NCI-H510A (cell line): Measurements from ENCODE around the gene RNASE13.
A peak's percentile ranks its signal among the peaks of the same experiment; 100 is the strongest.

Experiments
- DNase-seq: peaks from one replicate; lab custom pipeline; 2025; lab: John Stamatoyannopoulos, UW

Gene RNASE13, protein sequence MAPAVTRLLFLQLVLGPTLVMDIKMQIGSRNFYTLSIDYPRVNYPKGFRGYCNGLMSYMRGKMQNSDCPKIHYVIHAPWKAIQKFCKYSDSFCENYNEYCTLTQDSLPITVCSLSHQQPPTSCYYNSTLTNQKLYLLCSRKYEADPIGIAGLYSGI

DNA sequence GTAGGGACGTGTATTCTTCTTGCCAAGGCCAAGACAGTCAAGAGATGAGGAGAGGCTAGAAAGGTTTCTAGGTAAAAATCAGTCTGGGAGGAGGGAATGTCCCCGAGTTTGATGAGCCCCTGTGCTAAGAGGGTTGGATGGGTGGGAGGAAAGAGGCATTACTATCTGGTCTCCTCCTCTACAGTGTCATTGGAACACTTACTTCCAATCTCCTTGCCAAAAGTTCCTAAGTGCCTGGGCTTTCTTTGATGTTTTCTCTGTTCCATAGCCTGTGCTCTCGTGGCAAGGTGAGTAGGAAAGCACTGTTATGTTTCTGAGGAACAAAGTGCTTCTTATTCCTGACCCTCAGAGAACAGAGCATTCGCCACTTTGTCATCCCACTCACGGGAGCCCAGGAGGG, at the start of gene RNASE13:
TSS of gene RNASE13 (minus strand) at position 101 of the 400 bp plus-strand sequence. CDS start 519 bp downstream, outside the sequence.
- DNase-seq, result no peak

DNA sequence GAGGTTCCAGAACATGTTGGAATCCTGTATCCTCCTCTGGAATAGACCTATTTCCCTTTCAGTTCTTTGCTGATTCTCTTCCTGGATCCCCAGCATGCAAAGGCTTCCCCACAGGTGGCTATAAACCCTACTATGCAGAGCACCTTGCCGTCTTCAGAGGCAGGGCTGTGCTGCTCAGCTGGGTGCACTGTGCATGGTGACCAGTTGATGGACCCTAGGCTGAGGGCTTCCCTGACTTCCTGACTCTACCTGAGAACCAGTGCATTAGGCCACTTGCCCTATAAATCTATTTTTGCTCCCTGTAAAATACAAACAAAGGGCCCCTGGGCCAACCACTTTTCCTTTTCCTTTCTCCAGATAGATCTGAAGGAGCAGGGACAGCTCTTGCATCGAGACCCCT, 49.8 kb upstream of the RNASE13 start:
- DNase-seq, result no peak

DNA sequence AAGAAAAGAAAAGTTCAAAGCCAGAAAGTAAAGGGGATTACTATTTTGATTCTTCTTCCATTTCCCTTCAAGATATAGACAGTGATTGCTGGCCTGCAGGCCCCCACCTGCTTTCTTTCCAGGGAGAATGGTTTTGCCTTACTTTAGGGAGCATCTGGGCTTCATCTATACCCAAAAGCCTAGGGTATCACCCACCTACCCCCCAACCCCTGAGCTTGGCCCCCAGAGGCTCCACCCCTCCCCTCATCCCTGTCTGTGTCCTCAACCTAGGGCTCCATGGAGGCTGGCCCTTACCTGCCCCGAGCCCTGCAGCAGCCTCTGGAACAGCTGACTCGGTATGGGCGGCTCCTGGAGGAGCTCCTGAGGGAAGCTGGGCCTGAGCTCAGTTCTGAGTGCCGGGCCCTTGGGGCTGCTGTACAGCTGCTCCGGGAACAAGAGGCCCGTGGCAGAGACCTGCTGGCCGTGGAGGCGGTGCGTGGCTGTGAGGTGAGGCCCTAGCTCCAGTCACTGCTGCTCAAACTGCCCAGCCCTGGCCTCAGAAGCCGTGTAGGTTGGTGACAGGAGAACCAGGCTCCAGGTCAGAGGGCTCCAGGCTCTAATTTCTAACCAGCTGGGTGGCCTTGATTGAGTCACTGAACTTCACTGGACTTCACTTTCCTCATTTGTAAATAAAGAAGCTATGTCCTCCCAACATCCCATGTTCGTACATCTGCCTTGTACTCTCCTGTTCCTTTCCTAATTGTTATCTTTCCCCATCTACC, 49.1 kb upstream of the RNASE13 start:
- DNase-seq, result no peak

DNA sequence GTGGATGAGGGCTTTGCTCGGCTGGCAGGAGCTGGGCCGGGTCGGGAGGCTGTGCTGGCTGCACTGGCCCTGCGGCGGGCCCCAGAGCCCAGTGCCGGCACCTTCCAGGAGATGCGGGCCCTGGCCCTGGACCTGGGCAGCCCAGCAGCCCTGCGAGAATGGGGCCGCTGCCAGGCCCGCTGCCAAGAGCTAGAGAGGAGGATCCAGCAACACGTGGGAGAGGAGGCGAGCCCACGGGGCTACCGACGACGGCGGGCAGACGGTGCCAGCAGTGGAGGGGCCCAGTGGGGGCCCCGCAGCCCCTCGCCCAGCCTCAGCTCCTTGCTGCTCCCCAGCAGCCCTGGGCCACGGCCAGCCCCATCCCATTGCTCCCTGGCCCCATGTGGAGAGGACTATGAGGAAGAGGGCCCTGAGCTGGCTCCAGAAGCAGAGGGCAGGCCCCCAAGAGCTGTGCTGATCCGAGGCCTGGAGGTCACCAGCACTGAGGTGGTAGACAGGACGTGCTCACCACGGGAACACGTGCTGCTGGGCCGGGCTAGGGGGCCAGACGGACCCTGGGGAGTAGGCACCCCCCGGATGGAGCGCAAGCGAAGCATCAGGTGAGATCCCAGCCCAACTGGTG, 47.0 kb upstream of the RNASE13 start:
- no peak for DNase-seq

DNA sequence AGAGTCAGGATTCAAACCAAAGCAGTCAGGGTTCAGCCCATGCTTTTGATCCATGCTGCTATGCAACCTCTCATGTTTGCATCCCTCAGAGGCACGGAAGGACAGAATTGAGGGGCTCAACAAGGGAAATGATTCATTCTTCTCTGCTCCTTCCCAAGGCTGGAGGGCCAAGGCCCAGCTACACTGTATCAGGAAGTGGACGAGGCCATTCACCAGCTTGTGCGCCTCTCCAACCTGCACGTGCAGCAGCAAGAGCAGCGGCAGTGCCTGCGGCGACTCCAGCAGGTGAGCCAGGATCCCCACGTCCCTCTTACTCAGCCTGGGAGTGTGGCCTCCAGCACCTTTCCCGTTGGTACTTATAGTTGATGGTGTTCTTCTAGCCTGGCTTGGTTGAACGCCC, 44.1 kb upstream of the RNASE13 start:
- DNase-seq, result no peak

DNA sequence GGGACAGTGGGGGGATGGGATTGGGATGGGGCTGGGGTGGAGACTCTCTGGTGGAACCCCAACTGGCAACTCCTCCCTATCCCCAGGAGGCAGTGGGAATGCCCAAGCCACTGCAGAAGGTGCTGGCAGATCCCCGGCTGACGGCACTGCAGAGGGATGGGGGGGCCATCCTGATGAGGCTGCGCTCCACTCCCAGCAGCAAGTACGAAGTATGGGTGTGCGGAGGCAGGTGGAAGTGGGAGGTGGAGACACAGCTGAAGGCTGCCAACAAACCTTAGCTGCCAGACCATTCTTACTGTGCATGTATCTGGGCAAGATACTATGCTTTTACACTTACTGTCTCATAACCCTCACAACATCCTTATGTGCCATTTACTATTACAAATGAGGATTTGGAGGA, 43.7 kb upstream of the RNASE13 start:
- DNase-seq, result no peak

DNA sequence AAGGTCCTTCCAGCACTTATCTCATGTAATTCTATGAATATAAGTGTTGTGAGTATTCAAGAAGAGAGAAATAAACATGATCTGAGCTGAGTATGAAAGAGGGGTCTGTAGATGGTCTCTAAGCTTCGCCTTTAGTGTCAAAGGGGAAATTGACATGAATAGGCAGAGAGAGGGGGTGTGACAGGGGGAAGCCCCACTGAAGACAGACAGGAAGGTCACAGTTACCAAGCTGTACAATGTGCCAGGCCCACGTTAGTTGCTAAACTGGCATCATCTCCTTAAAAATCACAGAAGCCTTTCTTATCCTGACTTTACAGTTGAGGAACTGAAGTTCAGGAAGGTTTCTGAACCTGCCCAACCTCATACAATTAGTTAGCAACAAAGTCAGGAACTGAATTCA, 43.1 kb upstream of the RNASE13 start:
- DNase-seq, result no peak

DNA sequence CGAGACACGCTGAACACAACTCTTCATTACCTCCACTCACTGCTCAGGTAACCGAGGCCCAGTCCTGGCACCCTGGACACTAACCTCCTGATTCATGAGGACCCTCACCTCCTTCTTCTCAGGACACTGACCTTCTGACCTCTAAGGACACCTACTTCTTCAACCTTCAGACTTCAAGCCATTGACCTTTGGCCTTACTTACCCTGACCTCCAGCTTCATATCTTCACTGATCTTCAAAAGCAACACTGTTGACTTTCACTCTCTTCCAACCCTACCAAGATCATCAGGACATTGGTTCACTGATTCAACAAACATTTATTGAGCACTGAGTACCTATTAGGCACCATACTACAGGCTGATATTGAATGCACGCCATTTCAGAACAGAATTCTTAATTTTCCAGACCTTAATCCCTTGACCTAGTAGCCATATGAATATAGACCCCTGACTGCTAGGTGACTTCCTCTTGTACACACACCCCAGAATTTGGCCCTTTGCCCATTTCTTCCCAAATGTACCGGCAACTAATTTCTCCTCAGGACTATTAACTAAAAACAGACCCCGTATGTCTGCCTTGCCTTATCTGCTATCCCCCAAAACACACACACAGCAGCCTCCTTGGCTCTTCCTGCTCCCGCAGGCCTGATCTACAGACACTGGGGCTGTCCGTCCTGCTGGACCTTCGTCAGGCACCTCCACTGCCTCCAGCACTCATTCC, 41.3 kb upstream of the RNASE13 start:
- DNase-seq, result no peak

DNA sequence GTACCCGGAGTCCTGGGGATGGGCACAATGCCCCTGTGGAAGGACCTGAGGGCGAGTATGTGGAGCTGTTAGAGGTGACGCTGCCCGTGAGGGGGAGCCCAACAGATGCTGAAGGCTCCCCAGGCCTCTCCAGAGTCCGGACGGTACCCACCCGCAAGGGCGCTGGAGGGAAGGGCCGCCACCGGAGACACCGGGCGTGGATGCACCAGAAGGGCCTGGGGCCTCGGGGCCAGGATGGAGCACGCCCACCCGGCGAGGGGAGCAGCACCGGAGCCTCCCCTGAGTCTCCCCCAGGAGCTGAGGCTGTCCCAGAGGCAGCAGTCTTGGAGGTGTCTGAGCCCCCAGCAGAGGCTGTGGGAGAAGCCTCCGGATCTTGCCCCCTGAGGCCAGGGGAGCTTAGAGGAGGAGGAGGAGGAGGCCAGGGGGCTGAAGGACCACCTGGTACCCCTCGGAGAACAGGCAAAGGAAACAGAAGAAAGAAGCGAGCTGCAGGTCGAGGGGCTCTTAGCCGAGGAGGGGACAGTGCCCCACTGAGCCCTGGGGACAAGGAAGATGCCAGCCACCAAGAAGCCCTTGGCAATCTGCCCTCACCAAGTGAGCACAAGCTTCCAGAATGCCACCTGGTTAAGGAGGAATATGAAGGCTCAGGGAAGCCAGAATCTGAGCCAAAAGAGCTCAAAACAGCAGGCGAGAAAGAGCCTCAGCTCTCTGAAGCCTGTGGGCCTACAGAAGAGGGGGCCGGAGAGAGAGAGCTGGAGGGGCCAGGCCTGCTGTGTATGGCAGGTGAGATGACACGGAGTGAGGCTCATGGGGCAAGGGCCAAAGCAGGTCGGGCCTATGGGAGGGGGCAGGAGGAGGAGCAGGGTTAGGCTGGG, 40.0 kb upstream of the RNASE13 start:
- no peak for DNase-seq

DNA sequence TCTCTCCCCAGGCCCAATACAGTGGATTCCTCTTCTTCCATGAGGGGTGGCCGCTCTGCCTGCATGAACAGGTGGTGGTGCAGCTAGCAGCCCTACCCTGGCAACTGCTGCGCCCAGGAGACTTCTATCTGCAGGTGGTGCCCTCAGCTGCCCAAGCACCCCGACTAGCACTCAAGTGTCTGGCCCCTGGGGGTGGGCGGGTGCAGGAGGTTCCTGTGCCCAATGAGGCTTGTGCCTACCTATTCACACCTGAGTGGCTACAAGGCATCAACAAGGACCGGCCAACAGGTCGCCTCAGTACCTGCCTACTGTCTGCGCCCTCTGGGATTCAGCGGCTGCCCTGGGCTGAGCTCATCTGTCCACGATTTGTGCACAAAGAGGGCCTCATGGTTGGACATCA, 39.3 kb upstream of the RNASE13 start:
- no peak for DNase-seq

DNA sequence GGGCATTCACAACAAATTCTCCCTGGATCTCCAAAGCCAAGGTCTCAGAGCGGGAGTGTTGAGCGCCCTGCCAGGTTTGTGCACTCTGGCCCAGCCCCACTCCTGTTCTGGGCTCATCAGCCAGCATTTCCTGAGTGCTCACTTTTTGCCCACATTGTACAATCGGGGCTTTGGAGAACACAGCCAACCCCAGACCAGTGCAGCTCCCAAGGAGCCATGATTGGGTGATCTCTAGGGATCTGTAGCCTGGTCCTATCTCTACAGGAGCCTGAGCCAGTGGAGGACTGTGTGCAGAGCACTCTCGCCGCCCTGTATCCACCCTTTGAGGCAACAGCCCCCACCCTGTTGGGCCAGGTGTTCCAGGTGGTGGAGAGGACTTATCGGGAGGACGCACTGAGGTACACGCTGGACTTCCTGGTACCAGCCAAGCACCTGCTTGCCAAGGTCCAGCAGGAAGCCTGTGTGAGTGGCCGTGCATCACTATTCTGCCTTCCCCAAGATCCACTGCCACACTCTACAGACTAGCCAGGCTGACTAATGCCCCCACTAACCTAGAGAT, 38.3 kb upstream of the RNASE13 start:
- peak; percentile 23 for DNase-seq

DNA sequence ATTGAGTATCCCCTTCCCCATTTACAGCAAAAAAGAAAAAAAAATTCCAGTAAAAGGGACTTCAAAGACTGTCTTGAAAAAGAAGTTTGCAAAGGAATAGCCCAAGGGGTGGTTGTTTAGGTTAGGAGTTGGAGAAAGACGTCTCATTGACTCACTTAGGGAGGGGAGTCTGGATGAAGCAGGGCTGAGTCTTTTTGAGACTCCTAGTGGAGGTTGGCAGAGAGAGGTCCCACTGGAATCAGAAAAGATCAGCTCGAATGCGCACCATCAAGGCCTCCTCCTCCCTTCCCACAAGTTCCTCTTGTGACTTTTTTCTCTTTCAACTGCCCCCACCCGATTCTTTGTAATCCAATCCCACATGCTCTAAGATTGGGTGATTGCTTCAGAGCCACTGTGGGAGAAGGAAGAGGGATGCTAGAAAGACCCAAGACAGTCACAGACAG, 37.4 kb upstream of the RNASE13 start:
- no peak for DNase-seq

DNA sequence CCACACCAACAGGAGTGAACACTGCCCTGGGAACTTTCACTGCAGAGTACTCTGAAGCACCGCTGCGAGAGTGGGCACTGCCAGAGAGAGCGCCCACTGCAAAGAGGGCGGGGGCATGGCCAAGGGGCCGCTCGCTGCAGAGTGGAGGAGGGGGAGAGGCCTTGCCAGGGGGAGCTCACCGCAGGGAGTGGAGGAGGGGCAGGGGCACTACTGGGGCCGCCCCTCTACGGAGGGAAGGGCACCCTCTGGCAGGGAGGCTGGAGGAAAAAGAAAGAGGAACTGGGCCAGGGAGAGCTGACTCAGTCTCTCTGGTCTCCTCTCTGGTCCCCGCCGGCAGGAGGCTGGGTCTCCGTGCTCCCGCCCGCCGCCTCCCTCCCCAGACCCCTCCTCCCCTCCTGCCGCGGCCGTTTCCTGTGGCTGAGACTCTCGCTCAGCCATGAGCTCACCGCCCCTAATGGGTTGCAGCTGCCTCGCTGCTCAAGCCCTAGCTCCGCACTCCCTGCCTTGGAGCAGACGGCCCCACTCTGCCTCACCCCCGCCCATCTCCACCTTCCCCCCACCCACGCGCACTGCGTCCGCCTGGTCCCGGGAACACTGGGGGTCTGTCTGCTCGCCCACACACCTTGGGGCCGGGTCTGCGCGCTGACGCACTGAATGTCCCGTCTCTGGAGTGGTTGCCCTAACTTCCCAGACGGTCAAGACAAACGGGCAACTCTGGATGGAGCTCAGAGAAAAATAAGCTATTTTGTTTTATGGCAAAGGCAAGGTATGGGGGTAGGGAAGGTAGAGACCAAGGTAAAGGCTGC, 36.8 kb upstream of the RNASE13 start:
- peak; percentile 73 for DNase-seq

DNA sequence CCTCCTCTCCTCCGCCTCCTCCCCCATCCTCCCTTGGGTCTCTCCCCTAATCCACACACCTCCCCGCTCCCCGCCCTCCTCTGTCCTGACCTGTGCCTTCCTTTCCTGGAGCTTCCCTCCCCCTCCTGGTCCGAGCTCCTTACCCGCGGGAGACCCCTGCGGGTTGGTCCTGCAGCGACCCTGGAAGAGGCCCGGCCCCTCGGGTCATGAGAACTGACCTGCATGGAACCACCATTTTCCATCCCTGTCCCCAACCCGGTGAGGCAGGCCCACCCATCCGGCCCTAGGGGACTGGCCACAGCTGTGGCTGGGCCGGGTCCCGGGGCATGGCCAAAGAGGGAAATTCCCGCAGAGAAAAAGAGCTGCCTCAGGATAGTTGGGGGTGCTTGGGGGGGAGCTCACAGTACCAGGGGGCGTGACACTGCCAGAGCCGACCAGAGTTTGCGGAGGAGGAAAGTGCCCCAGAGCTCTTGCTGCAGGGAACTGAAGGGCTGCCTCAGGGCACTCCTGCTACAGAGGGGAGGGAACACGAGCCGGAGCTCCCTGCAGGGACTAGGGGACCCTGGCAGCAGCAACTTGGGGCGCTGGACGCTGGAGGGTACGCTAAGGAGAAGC, 36.1 kb upstream of the RNASE13 start:
- no peak for DNase-seq

DNA sequence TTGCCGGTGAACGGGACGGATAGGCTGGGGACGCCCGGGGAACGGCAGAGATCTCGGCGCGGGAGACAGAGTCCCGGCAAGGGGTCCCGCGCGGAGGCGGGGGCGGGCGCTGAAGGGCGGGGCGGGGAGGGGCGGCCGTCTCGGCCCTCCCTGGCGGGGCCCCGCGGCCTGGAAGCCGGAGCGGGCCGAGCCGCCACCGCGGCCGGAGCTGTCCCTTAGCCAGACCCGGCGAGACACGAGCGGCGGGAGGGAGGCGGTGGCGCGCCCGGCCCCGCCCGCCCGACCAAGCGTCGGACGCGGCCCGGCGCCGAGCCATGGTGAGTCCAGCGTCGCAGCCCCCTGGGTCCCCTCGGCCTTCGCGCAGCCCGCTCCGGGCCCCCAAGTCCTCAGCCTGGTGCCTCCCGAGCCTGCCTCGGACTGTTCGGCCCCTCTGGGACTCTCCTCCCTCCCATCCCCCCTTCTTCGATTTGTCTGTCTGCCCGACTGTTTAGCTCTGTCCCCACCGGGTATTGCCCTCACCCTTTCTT, 35.5 kb upstream of the RNASE13 start, which contains the start of gene ARHGEF40:
TSS of gene ARHGEF40 (plus strand) at position 222 of the 527 bp plus-strand sequence. CDS start at position 315, 93 bp downstream.
- DNase-seq, result peak; percentile 24

DNA sequence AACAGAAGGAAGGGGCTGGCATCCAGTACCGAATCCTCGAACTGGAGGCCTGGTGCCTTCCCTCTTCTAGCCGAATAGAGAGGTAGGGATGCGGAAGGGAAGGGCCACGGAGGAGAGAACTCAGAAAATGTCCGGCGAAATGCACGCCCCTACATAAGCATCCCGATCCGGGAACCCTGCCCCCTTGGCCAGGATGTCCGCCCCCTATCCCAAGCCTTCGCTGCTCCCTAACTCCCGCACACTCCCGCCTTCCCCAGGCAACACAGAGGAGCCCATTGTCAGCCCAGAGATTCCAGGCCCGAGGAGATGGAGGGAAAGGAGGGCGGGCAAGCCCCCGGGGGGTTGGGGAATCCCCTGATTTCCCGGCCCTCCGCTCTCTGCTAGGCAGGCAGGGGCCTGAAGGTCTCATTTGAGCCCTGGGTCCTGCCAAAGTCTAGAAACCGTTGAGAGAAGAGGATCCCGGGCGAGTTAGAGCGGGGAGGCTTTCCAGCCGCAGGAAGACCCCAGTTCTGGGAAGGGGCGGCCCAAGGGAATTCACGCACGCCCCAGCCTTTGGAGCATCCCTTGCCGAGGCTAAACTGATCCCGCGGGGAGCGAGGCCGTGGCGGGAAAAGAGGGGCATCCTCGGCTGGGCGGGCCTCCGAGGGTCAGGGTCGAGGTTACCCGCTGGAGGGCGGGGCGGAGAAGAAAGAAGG, 34.9 kb upstream of the RNASE13 start:
- DNase-seq, result no peak

DNA sequence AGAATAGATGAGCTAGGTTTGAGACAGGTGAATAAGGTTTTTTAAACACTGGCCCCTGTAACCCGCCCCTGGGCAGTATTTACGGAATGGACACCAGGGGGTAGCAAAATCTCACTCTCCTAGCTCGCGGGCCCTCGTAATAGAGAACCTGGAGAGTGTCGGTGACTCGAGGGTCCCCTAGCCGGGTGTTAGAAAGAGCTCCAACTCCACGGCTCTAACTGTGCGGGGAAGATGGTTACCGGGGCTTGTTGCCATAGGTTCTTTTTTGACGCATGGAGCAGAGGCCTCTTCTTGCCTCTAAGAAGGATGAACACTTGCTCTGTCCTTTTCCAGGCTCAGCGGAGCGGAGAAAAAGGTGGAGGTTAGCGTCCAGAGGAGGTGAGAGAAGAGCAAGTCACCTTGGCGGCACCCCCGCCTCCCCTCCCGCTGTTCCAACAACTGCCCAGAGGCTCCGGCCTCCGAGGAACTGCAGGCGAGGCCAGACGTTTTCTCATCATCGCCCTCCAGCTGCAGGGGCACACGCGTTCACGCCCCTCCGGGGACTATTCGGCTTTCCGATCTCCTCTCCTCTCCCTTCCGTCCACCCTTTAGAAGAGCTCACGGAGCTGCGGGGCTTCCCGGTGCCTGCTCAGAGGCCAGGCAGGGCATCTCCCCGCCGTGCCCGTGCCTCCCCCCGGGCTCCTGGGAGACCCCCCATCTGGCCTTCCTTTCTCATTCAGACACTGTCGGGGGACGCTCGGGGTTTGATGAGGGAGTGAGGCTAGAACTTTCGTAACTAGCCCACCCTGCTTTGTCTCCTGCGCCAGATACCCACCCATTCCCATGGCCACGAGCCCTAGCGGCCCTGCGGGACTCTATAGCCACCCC, 34.1 kb upstream of the RNASE13 start:
- peak; percentile 59 for DNase-seq

DNA sequence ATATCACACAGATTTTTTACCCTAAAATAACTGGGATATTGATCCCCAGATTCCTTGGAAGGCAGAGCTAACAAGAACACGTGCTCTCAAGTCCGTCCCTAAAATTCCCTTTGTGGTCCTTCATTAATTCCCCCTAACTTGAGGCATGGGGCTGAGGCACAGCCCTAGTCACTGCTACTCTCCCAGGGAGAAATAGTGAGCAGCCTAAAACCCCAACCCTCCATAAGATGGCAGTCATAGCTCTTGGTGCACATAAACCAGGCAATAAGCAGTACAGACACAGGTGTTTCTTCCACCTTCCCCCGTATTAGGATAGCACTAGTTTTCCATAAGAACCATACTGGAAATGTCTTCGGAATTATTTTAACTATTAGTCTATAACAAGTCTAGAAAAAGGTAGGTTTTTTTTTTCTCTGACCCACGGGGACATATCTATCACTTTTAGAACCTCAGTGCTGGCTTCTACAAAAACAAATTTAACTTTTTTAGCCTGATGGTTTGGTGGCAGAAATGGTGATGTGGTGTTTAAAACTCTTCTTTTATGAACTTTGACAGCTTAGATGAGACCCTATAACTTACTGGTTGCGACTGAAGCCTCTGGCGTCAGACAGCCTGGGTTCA, 32.4 kb upstream of the RNASE13 start:
- no peak for DNase-seq
